ENCODE measurements around the gene HLCS. TPM values are rescaled to one million over a fixed set of nuclear protein-coding genes. Genes with fewer than 3 reads are reported as not detected.

The HLCS gene
- total RNA-seq, 1 experiment from 2014 or later = 18.9 TPM

GRCh38 chr21:36803051-36803645 is 163.3 kb downstream of the HLCS start:
- in situ Hi-C loops (cut with HindIII; ENCODE audit: low sequenced_read_pairs) = no loop called here
- peak; percentile 79 for DNase-seq (ENCODE audit: low spot score)

- in situ Hi-C loops (cut with HindIII; ENCODE audit: low sequenced_read_pairs) = no loop called here
- no peak for DNase-seq (ENCODE audit: low spot score)
Measured at GRCh38 chr21:36800734-36801133, 165.7 kb downstream of the HLCS start.

- no peak for DNase-seq (ENCODE audit: low spot score)
- in situ Hi-C loops (cut with HindIII; ENCODE audit: low sequenced_read_pairs) = no loop called here
Measured at GRCh38 chr21:36799869-36800268, 166.6 kb downstream of the HLCS start.

GRCh38 chr21:36798491-36798890 is 168.0 kb downstream of the HLCS start:
- DNase-seq (ENCODE audit: low spot score) = no peak
- in situ Hi-C loops (cut with HindIII; ENCODE audit: low sequenced_read_pairs) = no loop called here

- in situ Hi-C loops (cut with HindIII; ENCODE audit: low sequenced_read_pairs) = no loop called here
- DNase-seq (ENCODE audit: low spot score) = no peak
Measured at GRCh38 chr21:36796070-36796469, 170.4 kb downstream of the HLCS start.

- in situ Hi-C loops (cut with HindIII; ENCODE audit: low sequenced_read_pairs) = no loop called here
- peak; percentile 76 for DNase-seq (ENCODE audit: low spot score)
Measured at GRCh38 chr21:36792505-36792967, 173.9 kb downstream of the HLCS start.

GRCh38 chr21:36791695-36792470 is 174.6 kb downstream of the HLCS start:
- DNase-seq (ENCODE audit: low spot score) = peak; percentile 87
- in situ Hi-C loops (cut with HindIII; ENCODE audit: low sequenced_read_pairs) = no loop called here

GRCh38 chr21:36791180-36791579 is 175.3 kb downstream of the HLCS start:
- peak; percentile 71 for DNase-seq (ENCODE audit: low spot score)
- in situ Hi-C loops (cut with HindIII; ENCODE audit: low sequenced_read_pairs) = no loop called here

- in situ Hi-C loops (cut with HindIII; ENCODE audit: low sequenced_read_pairs) = no loop called here
- peak; percentile 92 for DNase-seq (ENCODE audit: low spot score)
Measured at GRCh38 chr21:36790616-36791015, 175.9 kb downstream of the HLCS start.

GRCh38 chr21:36788120-36788638 is 178.3 kb downstream of the HLCS start:
- in situ Hi-C loops (cut with HindIII; ENCODE audit: low sequenced_read_pairs) = no loop called here

GRCh38 chr21:36786186-36786585 is 180.3 kb downstream of the HLCS start:
- in situ Hi-C loops (cut with HindIII; ENCODE audit: low sequenced_read_pairs) = no loop called here
- DNase-seq (ENCODE audit: low spot score) = no peak

More at GRCh38 chr21:36788120-36788638, 178.3 kb downstream of the HLCS start:
- DNase-seq (ENCODE audit: low spot score) = no peak

GRCh38 chr21:36785615-36786014 is 180.9 kb downstream of the HLCS start:
- no peak for DNase-seq (ENCODE audit: low spot score)
- in situ Hi-C loops (cut with HindIII; ENCODE audit: low sequenced_read_pairs) = no loop called here

GRCh38 chr21:36784947-36785346 is 181.5 kb downstream of the HLCS start:
- in situ Hi-C loops (cut with HindIII; ENCODE audit: low sequenced_read_pairs) = no loop called here
- DNase-seq (ENCODE audit: low spot score) = no peak

GRCh38 chr21:36783612-36784374 is 182.7 kb downstream of the HLCS start:
- in situ Hi-C loops (cut with HindIII; ENCODE audit: low sequenced_read_pairs) = no loop called here
- no peak for DNase-seq (ENCODE audit: low spot score)

GRCh38 chr21:36780861-36781260 is 185.6 kb downstream of the HLCS start:
- no peak for DNase-seq (ENCODE audit: low spot score)
- in situ Hi-C loops (cut with HindIII; ENCODE audit: low sequenced_read_pairs) = no loop called here

- in situ Hi-C loops (cut with HindIII; ENCODE audit: low sequenced_read_pairs) = no loop called here
Measured at GRCh38 chr21:36776981-36777617, 189.4 kb downstream of the HLCS start.

GRCh38 chr21:36773995-36774394 is 192.5 kb downstream of the HLCS start:
- no peak for DNase-seq (ENCODE audit: low spot score)
- in situ Hi-C loops (cut with HindIII; ENCODE audit: low sequenced_read_pairs) = no loop called here

More at GRCh38 chr21:36776981-36777617, 189.4 kb downstream of the HLCS start:
- DNase-seq (ENCODE audit: low spot score) = no peak

GRCh38 chr21:36773117-36773516 is 193.4 kb downstream of the HLCS start:
- DNase-seq (ENCODE audit: low spot score) = peak; percentile 93
- in situ Hi-C loops (cut with HindIII; ENCODE audit: low sequenced_read_pairs) = no loop called here

Data from G401 (cell line).